Progenitor cell of endocrine pancreas (in vitro differentiated cells): Measurements from ENCODE around the gene TCF12. TPM values are rescaled to one million over a fixed set of nuclear protein-coding genes. Genes with fewer than 3 reads are reported as not detected.

ENCODE experiments used
- DNase-seq: peaks from one replicate; pipeline ENCODE4 v3.0.0; 2021; ENCODE audit warnings: low spot score; ENCODE audit not compliant: unreplicated experiment
- H3K27ac Mint-ChIP-seq: 2 replicates; pipeline ENCODE4 v1.8.0; 2021; ENCODE audit warnings: mild to moderate bottlenecking, moderate library complexity, mixed read lengths
- H3K27me3 Mint-ChIP-seq: 2 replicates; pipeline ENCODE4 v1.8.0; 2021; ENCODE audit warnings: mixed read lengths
- H3K36me3 Mint-ChIP-seq: 2 replicates; pipeline ENCODE4 v1.8.0; 2022; ENCODE audit warnings: mixed read lengths; ENCODE audit not compliant: insufficient read depth
- H3K4me1 Mint-ChIP-seq: 2 replicates; pipeline ENCODE4 v1.8.0; 2021; ENCODE audit warnings: low read depth, mixed read lengths
- H3K4me3 Mint-ChIP-seq: 2 replicates; pipeline ENCODE4 v1.8.0; 2021; ENCODE audit warnings: low read depth, mild to moderate bottlenecking, moderate library complexity, mixed read lengths
- H3K9me3 Mint-ChIP-seq: 2 replicates; pipeline ENCODE4 v1.8.0; 2021; ENCODE audit warnings: low read depth, mixed read lengths
- CTCF ChIP-seq: fragments of 200-600 bp; sonication (generic); IDR thresholded peaks from one replicate; pipeline ENCODE4 v1.5.0; 2021; ENCODE audit warnings: antibody characterized with exemption, mild to moderate bottlenecking; ENCODE audit not compliant: unreplicated experiment
- total RNA-seq: library from RNA; stranded (reverse); gene quantifications from 2 replicates; pipeline ENCODE4 v1.2.1, GENCODE V29; 2021

Gene TCF12
- total RNA-seq, 1 donor from 2014 or later = 164 TPM

- no peak for DNase-seq
- H3K9me3 Mint-ChIP-seq = no peaks in the 10 kb centered on the region
- no peak overlapping the region for H3K4me3 Mint-ChIP-seq
- no peaks in the 10 kb centered on the region for H3K27me3 Mint-ChIP-seq
- TF ChIP-seq CTCF = no peak
- no peaks in the 10 kb centered on the region for H3K36me3 Mint-ChIP-seq
- H3K27ac Mint-ChIP-seq = peak overlapping the region; percentile 12
- peaks cover 20% of the 10 kb centered on the region for H3K4me1 Mint-ChIP-seq
These were observed 404.9 kb downstream of the TCF12 start for GRCh38 chr15:57323299-57323805.

GRCh38 chr15:57323806-57324589 lies 405.6 kb downstream of the TCF12 start:
- Mint-ChIP-seq H3K36me3 (no peaks in the 10 kb centered on the region), H3K4me1 (peaks cover 20% of the 10 kb centered on the region), H3K27me3 (no peaks in the 10 kb centered on the region), H3K4me3 (no peak overlapping the region), H3K27ac (peak overlapping the region; percentile 12), H3K9me3 (no peaks in the 10 kb centered on the region)
- DNase-seq = no peak
- TF ChIP-seq CTCF = no peak

- Mint-ChIP-seq H3K27ac (no peak overlapping the region), H3K4me3 (no peak overlapping the region), H3K9me3 (no peaks in the 10 kb centered on the region), H3K27me3 (no peaks in the 10 kb centered on the region), H3K4me1 (peaks cover 20% of the 10 kb centered on the region), H3K36me3 (no peaks in the 10 kb centered on the region)
- no peak for DNase-seq
- no peak for TF ChIP-seq CTCF
These were observed 406.1 kb downstream of the TCF12 start for GRCh38 chr15:57324590-57324890.

- DNase-seq = no peak
- no peak overlapping the region for H3K27ac Mint-ChIP-seq
- no peak overlapping the region for H3K4me3 Mint-ChIP-seq
- no peaks in the 10 kb centered on the region for H3K9me3 Mint-ChIP-seq
- peaks cover 20% of the 10 kb centered on the region for H3K4me1 Mint-ChIP-seq
- TF ChIP-seq CTCF = no peak
- H3K36me3 Mint-ChIP-seq = no peaks in the 10 kb centered on the region
- no peaks in the 10 kb centered on the region for H3K27me3 Mint-ChIP-seq
These were observed 406.7 kb downstream of the TCF12 start for GRCh38 chr15:57324944-57325679.

GRCh38 chr15:57326196-57326595 lies 407.8 kb downstream of the TCF12 start:
- Mint-ChIP-seq H3K4me1 (peaks cover 18% of the 10 kb centered on the region), H3K36me3 (no peaks in the 10 kb centered on the region), H3K4me3 (no peak overlapping the region), H3K27me3 (peaks cover 4% of the 10 kb centered on the region), H3K27ac (no peak overlapping the region), H3K9me3 (no peaks in the 10 kb centered on the region)
- DNase-seq = no peak
- no peak for TF ChIP-seq CTCF
